COLO668 (cell line): ENCODE data around the gene MCTP1.

ENCODE experiments used
- DNase-seq: peaks from one replicate; lab custom pipeline; 2025; ENCODE audit not compliant: unreplicated experiment; lab: John Stamatoyannopoulos, UW

Gene MCTP1

DNA sequence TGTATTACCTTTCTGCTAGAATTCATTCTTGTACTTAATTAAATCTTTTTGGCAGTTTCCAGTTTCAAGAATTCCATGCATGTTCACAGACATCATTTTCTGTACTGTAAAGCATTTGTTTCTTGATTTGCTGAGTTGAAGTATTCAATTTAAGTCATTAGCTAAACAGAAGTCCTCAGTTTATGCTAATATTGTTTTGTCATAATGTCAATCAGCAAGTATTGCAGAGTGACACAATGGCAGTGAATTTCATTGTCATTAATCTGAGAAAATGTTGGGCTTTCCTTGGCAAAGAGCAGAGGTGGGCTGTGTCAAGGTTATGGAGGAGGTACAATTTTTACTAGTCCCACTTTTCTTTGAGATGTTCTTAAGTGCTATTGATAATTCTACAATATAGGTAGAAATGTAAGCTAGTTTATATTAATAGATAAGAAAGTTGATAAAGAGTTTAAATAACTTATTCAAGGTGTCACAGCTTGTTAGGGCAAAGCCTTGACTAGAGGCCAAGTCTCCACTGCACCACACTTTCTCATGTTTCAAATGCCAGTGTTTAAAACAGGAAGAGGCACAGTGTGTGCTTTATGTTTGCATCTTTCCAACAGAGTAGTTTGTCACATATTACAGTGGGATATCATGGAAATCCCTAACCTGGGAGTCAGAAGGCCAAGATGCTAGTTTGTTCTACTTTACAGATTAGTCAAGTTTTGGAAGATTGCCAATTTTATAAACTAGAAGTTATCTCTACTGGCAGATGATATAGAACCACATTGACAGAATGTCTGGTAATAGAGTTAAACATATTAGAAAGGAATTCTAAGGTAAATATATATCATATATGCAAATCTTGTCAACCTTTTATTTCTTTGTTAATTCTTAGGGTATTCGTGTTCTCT, 610.2 kb downstream of the MCTP1 start:
- no peak for DNase-seq

DNA sequence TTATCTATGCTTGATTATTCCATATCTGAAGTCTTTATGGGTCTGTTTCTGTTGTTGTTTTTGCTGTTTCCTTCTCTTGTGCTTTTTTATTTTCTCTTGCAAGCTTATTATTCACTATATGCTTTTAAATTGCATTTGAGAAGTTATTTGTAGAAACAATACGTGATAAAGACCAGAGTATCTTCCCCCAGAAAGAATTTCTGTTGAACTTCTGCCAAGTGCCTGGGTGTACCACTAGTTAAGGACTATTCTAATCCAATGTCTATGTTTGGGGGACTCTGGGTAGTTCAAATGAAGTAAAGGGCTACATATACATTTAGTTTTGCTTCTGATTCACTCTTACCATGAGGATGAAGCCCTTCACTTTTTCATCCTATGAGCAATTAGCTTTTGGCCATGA, 612.1 kb downstream of the MCTP1 start:
- DNase-seq, result no peak

DNA sequence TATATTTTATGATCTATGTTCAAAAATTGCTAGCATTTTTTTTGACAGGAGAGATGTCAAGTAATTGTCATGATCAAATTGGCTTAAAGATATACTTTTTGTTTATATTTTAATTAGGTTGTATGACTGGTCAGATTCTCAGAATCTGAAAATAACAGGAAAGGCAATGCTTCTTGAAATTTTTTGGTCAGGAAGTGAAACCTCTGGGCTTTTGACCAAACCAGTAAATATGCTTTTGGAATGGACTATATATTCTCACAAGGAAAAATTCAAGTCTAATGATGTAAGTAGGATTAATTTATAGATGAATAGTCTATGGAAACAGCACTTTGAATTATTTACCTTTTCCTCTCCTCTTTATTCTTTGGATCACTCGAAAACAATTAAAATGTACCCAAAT, 614.2 kb downstream of the MCTP1 start:
- DNase-seq, result no peak

DNA sequence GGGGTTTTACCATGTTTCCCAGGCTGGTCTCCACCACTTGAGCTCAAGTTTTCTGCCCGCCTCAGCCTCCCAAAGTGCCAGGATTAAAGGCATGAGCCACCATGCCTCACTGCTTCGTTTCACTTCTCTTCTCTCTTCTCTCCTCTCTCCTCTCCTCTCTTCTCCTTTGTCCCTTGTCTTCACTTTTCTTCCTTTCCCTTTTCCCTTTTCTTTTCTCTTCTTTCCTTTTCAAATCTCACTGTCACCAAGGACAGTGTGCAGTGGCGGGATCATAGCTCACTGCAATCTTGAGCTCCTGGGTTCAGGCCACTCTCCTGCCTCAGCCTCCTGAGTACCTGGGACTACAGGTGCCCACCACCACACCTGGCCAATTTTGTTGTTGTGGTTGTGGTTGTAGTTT, 617.0 kb downstream of the MCTP1 start:
- DNase-seq, result no peak

DNA sequence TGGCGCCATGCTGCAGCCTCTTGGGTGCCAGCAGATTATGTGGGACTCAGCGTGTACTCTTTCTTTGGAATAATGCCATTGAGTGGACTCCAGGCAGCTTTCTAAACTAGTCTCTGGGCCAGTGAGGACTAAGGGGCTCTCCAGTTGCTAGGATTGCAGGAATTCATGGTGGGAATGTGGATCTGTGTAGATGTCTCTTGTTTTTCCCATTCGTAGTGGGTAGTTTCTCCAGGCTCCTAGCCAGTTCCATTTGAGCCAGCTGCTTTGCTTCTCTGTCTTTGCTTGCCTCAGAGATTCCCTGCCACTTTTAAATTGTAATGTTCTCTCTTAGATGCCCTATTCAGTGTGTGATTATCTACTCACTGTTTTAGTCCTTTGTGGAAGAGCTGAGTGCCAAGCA, 623.8 kb downstream of the MCTP1 start:
- DNase-seq, result no peak

DNA sequence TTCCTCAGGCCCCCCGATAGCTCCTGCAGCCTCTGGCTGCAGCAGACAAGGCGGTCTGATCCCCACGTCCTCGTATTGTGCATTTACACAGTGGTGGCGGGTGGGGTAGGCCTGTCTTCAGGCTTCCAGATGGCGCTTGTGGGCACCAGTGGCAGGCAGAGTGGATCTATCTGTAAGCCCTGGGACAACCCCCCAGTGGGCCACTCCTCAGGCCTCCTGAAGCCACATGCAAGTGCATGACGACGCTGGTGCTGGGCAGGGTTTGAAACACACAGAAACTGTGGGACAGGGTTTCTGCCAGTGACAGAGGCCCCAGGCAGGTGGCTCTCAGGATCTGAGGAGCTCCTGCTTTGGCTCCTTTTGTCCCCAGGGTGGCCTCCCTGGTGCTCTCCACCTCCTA, 624.4 kb downstream of the MCTP1 start:
- DNase-seq, result no peak

DNA sequence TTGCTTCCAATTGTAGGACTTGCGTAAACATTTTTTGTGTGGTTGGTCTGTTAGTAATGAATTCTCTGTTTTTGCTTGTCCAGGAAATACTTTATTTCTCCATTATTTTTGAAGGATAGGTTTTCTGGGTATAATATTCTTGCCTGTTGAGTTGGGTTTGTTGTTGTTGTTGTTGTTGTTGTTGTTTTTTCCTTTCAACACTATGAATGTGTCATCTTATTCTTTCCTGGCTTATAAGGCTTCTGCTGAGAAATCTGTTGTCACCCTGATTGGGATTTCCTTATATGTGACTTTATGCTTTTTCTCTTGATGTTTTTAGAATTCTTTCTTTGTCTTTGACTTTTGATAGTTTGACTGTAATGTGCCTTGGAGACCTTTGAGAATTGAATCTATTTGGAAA, 626.6 kb downstream of the MCTP1 start:
- no peak for DNase-seq
